ENCODE results near the gene ARHGAP31.

The ARHGAP31 gene

GRCh38 chr3:119427669-119428068 is 133.5 kb downstream of the ARHGAP31 start:
- Mint-ChIP-seq H3K9me3 (peaks cover 28% of the 10 kb centered on the region), H3K27ac (ENCODE audit: low read depth) (no peak overlapping the region), H3K36me3 (ENCODE audit: insufficient read depth) (peaks cover 14% of the 10 kb centered on the region), H3K4me3 (no peak overlapping the region), H3K27me3 (no peaks in the 10 kb centered on the region), H3K4me1 (no peaks in the 10 kb centered on the region)
- no peak for DNase-seq (ENCODE audit: low spot score in 2 of 2)
- no peak for ATAC-seq (replicated peaks; ENCODE audit: extremely low read depth, poor library complexity, severe bottlenecking)

- H3K27ac Mint-ChIP-seq (ENCODE audit: low read depth), result no peak overlapping the region
- H3K9me3 Mint-ChIP-seq, result peaks cover 28% of the 10 kb centered on the region
- H3K36me3 Mint-ChIP-seq (ENCODE audit: insufficient read depth), result peaks cover 20% of the 10 kb centered on the region
Measured at GRCh38 chr3:119428538-119428937, 134.4 kb downstream of the ARHGAP31 start.

GRCh38 chr3:119433613-119434325 is 139.6 kb downstream of the ARHGAP31 start:
- Mint-ChIP-seq H3K27ac (ENCODE audit: low read depth) (no peak overlapping the region), H3K36me3 (ENCODE audit: insufficient read depth) (peaks cover 52% of the 10 kb centered on the region), H3K27me3 (no peaks in the 10 kb centered on the region), H3K4me3 (no peak overlapping the region), H3K4me1 (peaks cover 24% of the 10 kb centered on the region), H3K9me3 (peaks cover 8% of the 10 kb centered on the region)
- DNase-seq (ENCODE audit: low spot score in 2 of 2) (no peak), ATAC-seq (replicated peaks; ENCODE audit: extremely low read depth, poor library complexity, severe bottlenecking) (no peak)

More at GRCh38 chr3:119428538-119428937, 134.4 kb downstream of the ARHGAP31 start:
- H3K4me3 Mint-ChIP-seq, result no peak overlapping the region
- DNase-seq (ENCODE audit: low spot score in 2 of 2) (no peak), ATAC-seq (replicated peaks; ENCODE audit: extremely low read depth, poor library complexity, severe bottlenecking) (no peak)
- no peaks in the 10 kb centered on the region for H3K4me1 Mint-ChIP-seq
- no peaks in the 10 kb centered on the region for H3K27me3 Mint-ChIP-seq

GRCh38 chr3:119434703-119435102 is 140.5 kb downstream of the ARHGAP31 start:
- peaks cover 8% of the 10 kb centered on the region for H3K9me3 Mint-ChIP-seq
- ATAC-seq (replicated peaks; ENCODE audit: extremely low read depth, poor library complexity, severe bottlenecking) (no peak), DNase-seq (ENCODE audit: low spot score in 2 of 2) (no peak)
- no peak overlapping the region for H3K4me3 Mint-ChIP-seq
- H3K36me3 Mint-ChIP-seq (ENCODE audit: insufficient read depth), result peaks cover 52% of the 10 kb centered on the region
- H3K4me1 Mint-ChIP-seq, result peaks cover 26% of the 10 kb centered on the region
- no peaks in the 10 kb centered on the region for H3K27me3 Mint-ChIP-seq
- no peak overlapping the region for H3K27ac Mint-ChIP-seq (ENCODE audit: low read depth)

GRCh38 chr3:119436977-119437376 is 142.8 kb downstream of the ARHGAP31 start:
- Mint-ChIP-seq H3K27ac (ENCODE audit: low read depth) (peak overlapping the region; percentile 34), H3K36me3 (ENCODE audit: insufficient read depth) (peaks cover 47% of the 10 kb centered on the region), H3K4me1 (peaks cover 26% of the 10 kb centered on the region), H3K9me3 (no peaks in the 10 kb centered on the region), H3K4me3 (no peak overlapping the region), H3K27me3 (no peaks in the 10 kb centered on the region)
- ATAC-seq (replicated peaks; ENCODE audit: extremely low read depth, poor library complexity, severe bottlenecking) (no peak), DNase-seq (ENCODE audit: low spot score in 2 of 2) (no peak)

GRCh38 chr3:119437691-119438258 is 143.6 kb downstream of the ARHGAP31 start:
- Mint-ChIP-seq H3K9me3 (no peaks in the 10 kb centered on the region), H3K27me3 (no peaks in the 10 kb centered on the region), H3K27ac (ENCODE audit: low read depth) (no peak overlapping the region), H3K4me1 (peaks cover 26% of the 10 kb centered on the region), H3K4me3 (no peak overlapping the region), H3K36me3 (ENCODE audit: insufficient read depth) (peaks cover 47% of the 10 kb centered on the region)
- DNase-seq (ENCODE audit: low spot score in 2 of 2) (no peak), ATAC-seq (replicated peaks; ENCODE audit: extremely low read depth, poor library complexity, severe bottlenecking) (peak; percentile 95)

GRCh38 chr3:119443179-119443578 is 149.0 kb downstream of the ARHGAP31 start:
- H3K4me3 Mint-ChIP-seq, result no peak overlapping the region
- no peak overlapping the region for H3K27ac Mint-ChIP-seq (ENCODE audit: low read depth)
- H3K9me3 Mint-ChIP-seq, result no peaks in the 10 kb centered on the region
- H3K27me3 Mint-ChIP-seq, result no peaks in the 10 kb centered on the region
- H3K36me3 Mint-ChIP-seq (ENCODE audit: insufficient read depth), result peaks cover 32% of the 10 kb centered on the region
- ATAC-seq (replicated peaks; ENCODE audit: extremely low read depth, poor library complexity, severe bottlenecking), result peak; percentile 36
- peaks cover 12% of the 10 kb centered on the region for H3K4me1 Mint-ChIP-seq
- DNase-seq (ENCODE audit: low spot score in 2 of 2), result no peak

- Mint-ChIP-seq H3K27ac (ENCODE audit: low read depth) (no peak overlapping the region), H3K4me1 (peaks cover 5% of the 10 kb centered on the region), H3K36me3 (ENCODE audit: insufficient read depth) (peaks cover 36% of the 10 kb centered on the region), H3K27me3 (no peaks in the 10 kb centered on the region), H3K4me3 (no peak overlapping the region), H3K9me3 (no peaks in the 10 kb centered on the region)
- DNase-seq (ENCODE audit: low spot score in 2 of 2), result no peak
- ATAC-seq (replicated peaks; ENCODE audit: extremely low read depth, poor library complexity, severe bottlenecking), result no peak
Measured at GRCh38 chr3:119444590-119444989, 150.4 kb downstream of the ARHGAP31 start.

- peaks cover 32% of the 10 kb centered on the region for H3K4me1 Mint-ChIP-seq
- DNase-seq (ENCODE audit: low spot score in 2 of 2) (no peak), ATAC-seq (replicated peaks; ENCODE audit: extremely low read depth, poor library complexity, severe bottlenecking) (no peak)
- no peak overlapping the region for H3K27ac Mint-ChIP-seq (ENCODE audit: low read depth)
- no peak overlapping the region for H3K4me3 Mint-ChIP-seq
- no peaks in the 10 kb centered on the region for H3K27me3 Mint-ChIP-seq
- H3K36me3 Mint-ChIP-seq (ENCODE audit: insufficient read depth), result peaks cover 68% of the 10 kb centered on the region
- no peaks in the 10 kb centered on the region for H3K9me3 Mint-ChIP-seq
Measured at GRCh38 chr3:119453822-119454221, 159.6 kb downstream of the ARHGAP31 start.

- H3K27me3 Mint-ChIP-seq, result no peaks in the 10 kb centered on the region
- H3K27ac Mint-ChIP-seq (ENCODE audit: low read depth), result no peak overlapping the region
- H3K36me3 Mint-ChIP-seq (ENCODE audit: insufficient read depth), result peaks cover 57% of the 10 kb centered on the region
- ATAC-seq (replicated peaks; ENCODE audit: extremely low read depth, poor library complexity, severe bottlenecking), result no peak
- no peaks in the 10 kb centered on the region for H3K9me3 Mint-ChIP-seq
- H3K4me1 Mint-ChIP-seq, result peaks cover 37% of the 10 kb centered on the region
- DNase-seq (ENCODE audit: low spot score in 2 of 2), result no peak
- H3K4me3 Mint-ChIP-seq, result no peak overlapping the region
Measured at GRCh38 chr3:119456469-119456868, 162.3 kb downstream of the ARHGAP31 start.

GRCh38 chr3:119457246-119457645 is 163.1 kb downstream of the ARHGAP31 start:
- DNase-seq (ENCODE audit: low spot score in 2 of 2), result no peak
- H3K4me3 Mint-ChIP-seq, result no peak overlapping the region
- peaks cover 37% of the 10 kb centered on the region for H3K4me1 Mint-ChIP-seq
- no peaks in the 10 kb centered on the region for H3K27me3 Mint-ChIP-seq
- peaks cover 54% of the 10 kb centered on the region for H3K36me3 Mint-ChIP-seq (ENCODE audit: insufficient read depth)
- no peaks in the 10 kb centered on the region for H3K9me3 Mint-ChIP-seq
- peak overlapping the region; percentile 53 for H3K27ac Mint-ChIP-seq (ENCODE audit: low read depth)
- no peak for ATAC-seq (replicated peaks; ENCODE audit: extremely low read depth, poor library complexity, severe bottlenecking)

GRCh38 chr3:119463171-119464169 is 169.3 kb downstream of the ARHGAP31 start, which contains the start of gene TMEM39A:
TSS of gene TMEM39A (minus strand) at chr3:119463615. CDS start at chr3:119462074, 1,541 bp downstream.
- H3K4me3 Mint-ChIP-seq, result peak within 1 kb of the TSS; percentile 83
- DNase-seq (ENCODE audit: low spot score in 2 of 2) (peak; percentile 99), ATAC-seq (replicated peaks; ENCODE audit: extremely low read depth, poor library complexity, severe bottlenecking) (peak; percentile 94)
- peaks cover 27% of the 10 kb centered on the region for H3K4me1 Mint-ChIP-seq
- no peaks in the 10 kb centered on the region for H3K27me3 Mint-ChIP-seq
- H3K27ac Mint-ChIP-seq (ENCODE audit: low read depth), result peak within 1 kb of the TSS; percentile 100
- peaks cover 28% of the 10 kb centered on the region for H3K36me3 Mint-ChIP-seq (ENCODE audit: insufficient read depth)
- peaks cover 5% of the 10 kb centered on the region for H3K9me3 Mint-ChIP-seq
